ENCODE results near the gene CCZ1.
"Not testable (repeated sequence)": the region's sequence is repeated elsewhere in the genome, so short reads cannot be mapped to it uniquely, and the experiment has no call there.

The CCZ1 gene

DNA sequence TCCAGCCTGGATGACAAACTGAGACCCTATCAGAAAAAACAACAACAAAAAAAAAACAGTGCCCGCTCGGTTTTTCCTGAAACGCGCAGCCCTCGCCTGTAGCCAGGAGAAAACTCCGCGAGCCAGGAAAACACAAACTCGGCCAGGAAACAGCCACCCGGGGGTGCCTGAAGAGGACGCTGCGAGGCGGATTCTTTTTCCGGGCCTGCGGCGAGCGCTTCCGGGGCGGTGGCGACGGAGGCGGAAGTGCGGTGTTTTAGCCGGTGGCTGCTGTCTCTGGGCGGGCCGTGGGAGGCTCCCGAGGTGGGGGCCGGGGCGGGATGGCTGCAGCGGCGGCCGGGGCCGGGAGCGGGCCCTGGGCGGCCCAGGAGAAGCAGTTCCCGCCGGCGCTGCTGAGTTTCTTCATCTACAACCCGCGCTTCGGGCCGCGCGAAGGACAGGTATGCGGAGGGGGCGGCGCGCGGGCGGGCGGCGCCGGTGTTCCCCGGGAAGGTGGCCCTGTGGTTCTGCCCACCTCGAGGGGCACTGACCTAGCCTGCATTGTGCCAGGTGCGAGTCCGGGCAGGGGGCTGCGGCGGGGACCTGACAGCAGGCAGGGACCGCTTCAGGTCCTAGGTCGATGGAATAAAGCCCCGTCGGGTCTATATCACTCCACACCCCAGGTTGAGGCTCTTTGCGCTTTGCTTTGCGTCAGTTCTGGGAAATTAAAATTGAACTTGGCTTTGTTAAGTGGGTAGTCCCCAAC lies at the start of gene CCZ1:
CCZ1 (plus strand) TSS at position 254 of the 745 bp plus-strand sequence; CDS start at position 321, 67 bp downstream.
- DNase-seq, result not testable (repeated sequence)

DNA sequence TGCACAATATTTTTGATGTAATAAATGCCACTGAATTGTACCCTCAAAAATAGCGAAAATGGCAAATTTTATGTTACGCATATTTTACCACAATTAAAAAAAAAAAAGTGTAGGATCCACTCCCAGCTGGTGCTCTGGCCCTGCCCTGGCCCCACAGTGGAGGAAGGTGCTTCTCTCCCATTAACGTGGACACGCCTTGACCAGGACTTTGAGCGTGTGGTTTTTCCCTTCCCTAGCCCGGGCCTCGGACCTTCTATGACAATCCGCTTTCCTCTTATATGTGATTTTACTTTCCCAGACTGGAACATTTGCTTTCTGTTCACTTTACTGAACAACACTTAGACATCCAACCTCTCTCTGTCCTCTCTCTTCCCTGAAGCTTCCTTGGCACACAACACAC lies 47.6 kb upstream of the CCZ1 start:
- DNase-seq, result no peak

DNA sequence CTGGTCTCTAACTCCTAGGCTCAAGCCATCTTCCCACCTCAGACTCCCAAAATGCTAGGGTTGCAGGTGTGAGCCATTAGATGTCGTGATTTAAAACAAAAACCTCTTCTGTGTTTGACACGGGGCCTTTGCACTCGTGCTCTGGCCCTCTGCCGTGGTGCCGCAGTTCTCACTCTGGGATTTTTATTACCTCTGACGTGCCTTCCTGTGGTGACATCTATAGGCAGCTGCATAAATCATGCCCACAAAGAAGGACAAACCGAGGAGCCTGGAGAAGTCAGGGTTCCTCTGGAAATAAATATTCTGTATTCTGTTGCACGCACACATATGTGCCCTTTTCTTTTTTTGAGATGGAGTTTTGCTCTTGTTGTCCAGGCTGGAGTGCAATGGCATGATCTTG lies 43.8 kb upstream of the CCZ1 start:
- no peak for DNase-seq

DNA sequence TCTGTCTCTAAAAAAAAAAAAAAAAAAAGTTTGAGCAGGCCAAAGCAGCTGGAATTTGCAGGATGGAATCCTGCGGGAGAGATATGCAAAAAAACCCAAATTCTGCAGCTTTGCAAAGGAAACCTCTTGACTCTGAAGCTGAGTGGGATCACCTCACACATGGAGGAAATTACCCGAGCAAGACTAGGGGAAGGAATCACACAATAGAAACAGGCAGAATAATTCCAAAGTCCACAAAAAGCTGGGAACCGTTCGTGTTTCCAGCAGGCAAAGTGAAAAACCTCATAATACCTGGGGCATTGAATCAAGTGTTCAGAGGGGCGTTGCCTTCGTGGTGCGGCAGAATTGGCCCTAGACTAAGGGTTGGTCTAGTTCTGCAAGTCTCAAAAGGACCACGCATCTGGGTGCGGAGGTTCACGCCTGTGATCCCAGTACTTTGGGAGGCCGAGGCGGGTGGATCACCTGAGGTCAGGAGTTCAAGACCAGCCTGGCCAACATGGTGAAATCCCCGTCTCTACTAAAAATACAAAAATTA lies 41.4 kb upstream of the CCZ1 start:
- not testable (repeated sequence) for DNase-seq

DNA sequence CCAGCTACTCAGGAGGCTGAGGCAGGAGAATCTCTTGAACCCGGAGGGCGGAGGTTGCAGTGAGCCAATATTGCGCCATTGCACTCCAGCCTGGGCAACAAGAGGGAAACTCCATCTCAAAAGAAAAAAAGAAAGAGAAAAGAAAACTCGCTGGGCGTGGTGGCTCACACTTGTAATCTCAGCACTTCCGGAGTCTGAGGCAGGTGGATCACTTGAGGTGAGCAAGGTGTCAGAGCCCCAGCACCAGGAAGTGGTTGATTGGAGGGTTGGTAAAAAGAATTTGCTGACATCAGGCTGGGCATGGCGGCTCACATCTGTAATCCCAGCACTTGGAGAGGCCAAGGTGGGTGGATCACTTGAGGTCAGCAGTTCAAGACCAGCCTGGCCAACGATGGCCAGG lies 40.0 kb upstream of the CCZ1 start:
- not testable (repeated sequence) for DNase-seq

DNA sequence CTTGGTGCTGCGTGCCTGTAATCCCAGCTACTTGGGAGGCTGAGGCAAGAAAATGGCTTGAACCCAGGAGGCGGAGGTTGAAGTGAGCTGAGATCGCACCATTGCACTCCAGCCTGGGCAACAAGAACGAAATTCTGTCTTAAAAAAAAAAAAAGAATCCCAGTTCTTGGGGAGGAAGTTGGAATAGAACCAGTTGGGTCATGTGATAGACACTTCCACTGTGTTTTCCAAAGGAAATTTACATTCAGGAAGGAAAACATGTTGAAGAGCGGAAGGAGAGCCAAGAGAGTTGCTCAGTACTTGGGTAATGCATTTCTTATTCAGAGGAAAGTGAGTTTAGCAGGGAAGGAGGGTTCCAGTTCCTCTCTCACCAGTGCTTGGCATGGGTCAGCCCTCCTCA lies 37.3 kb upstream of the CCZ1 start:
- DNase-seq, result not testable (repeated sequence)

DNA sequence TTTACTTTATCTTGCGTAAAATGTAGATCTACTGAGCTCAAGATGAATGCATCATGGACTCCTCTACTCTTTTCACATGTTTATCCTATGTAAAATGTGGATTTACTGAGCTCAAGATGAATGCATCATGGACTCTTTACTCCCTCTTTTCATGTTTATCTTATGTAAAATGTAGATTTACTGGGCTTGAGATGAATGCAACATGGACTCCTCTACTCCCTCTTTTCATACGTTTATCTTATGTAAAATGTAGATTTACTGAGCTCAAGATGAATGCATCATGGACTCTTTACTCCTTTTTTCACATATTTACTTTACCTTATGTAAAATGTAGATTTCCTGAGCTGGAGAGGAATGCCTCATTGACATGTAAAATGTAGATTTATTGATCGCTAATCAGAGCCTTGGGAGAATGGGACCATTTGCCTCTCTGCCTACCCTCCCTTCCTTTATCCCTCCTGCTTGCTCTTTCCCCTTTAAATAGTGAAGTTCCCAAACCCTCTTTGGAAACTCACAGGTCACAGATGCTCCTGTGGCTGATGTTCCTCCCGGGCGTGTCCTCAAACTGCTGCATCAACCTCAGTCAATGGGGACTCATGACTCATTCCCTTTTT lies 35.7 kb upstream of the CCZ1 start:
- not testable (repeated sequence) for DNase-seq

DNA sequence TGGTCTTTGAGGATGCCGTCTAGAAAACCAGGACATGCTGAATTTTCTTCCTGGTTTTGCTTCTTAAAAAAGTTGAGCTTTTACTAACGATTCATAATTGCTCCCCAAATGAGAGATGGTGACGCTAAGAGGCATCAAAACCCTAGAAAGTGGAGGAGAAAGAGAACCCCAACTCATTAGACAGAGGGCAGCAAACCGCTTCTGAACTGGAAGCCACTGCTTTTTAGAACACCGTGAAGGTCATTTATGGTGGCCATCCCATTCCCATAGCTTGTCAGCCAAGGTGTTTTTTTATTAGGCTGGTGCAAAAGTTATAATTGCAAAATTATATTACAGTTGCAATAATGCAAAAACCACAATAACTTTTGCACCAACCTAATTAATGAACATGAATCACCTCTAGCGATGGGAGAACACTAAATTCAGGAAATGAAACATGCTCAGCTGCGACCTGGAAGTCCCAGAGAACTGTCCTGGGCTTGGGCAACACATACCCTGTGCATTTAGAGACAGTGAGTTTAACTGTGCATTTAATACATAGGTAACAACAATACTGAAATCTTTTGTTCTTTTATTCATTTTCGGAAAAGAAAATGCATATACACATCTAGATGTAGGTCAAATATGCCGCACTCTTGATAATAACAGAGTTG lies 33.1 kb upstream of the CCZ1 start:
- DNase-seq, result not testable (repeated sequence)

DNA sequence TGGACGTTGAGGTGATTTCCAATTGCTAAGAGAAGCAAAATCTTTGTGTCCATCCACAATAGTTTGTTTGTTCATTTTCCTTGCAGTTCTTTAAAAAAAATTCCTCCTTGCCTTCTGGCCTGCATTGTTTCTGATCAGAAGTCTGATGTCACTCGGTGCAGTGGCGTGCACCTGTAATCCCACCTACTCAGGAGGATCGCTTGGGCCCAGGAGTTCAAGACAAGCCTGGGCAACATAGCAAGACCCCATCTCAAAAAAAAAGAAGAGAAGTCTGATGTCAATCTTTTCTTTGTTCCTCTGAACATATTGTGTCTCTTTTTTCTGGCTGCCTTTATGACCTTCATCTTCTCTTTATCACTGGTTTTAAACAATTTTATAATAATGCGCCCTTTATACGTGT lies 31.5 kb upstream of the CCZ1 start:
- no peak for DNase-seq

DNA sequence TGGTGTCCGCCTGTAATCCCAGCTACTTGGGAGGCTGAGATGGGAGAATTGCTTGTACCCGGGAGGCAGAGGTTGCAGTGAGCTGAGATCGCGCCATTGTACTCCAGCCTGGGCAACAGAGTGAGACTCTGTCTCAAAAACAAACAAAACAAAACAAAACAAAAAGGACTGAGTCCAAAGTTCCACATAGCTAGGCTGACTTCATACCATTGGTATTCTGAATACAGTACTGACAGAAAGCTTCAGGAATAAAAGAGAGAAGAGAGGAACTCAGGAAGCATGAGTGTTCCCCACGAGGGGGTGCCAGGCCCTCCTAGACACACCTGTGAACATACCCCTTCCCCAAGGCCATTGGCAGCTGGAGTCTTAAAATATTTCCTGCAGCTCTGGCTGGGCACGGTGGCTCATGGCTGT lies 29.6 kb upstream of the CCZ1 start:
- not testable (repeated sequence) for DNase-seq

DNA sequence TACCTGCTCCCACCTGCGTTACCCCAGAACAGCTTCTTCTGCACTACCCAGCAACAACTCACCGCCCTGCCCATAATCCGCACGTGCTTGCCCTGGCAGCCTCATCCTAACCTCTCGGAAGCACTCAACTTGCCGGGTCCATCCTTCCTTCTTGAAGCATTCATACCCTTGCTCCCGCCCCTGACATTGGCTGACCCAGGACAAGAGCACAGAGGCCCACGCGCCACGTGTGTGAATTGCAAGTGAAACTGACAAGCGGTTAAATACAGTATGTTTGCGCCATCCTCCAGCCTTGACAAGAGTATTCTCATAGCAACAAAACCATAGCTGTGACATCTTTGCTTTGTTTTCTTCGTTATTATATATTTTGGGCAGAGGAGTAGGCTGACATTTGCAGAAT lies 28.8 kb upstream of the CCZ1 start:
- DNase-seq, result no peak

DNA sequence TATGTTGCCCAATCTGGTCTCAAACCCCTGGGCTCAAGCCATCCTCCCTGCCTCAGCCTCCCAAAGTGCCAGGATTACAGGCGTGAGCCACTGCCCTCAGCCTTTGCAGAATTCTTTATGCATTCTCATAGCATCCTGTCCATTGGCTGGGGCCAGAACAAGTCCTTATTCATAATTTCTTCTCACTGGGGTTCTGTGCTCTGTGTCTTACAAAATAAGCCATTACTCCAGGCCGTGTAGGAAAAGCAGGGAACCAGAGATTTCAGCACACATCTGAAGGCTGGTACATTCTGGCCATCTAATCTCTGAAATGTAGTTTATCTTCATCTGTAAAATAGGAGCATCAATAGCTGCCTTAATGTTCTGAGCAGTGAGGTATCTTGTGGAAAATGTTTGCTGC lies 28.2 kb upstream of the CCZ1 start:
- DNase-seq, result no peak

DNA sequence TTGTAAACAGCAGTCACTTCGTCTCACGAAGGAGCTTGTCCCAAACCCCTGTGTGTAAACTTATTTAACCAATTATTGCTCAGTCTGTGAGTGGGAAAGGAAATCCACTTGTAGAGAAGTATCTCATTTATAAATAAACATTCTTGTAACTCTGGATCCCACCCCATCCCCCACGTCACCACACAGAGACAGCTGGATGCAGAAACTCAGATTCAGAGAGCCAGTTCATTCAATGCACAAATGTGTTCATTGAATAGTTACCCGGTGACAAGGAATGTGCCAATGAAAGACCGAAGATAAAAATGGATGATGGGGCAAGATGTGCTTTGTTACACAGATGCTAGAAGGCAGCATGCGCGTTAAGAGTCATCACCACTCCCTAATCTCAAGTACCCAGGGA lies 26.2 kb upstream of the CCZ1 start:
- no peak for DNase-seq

DNA sequence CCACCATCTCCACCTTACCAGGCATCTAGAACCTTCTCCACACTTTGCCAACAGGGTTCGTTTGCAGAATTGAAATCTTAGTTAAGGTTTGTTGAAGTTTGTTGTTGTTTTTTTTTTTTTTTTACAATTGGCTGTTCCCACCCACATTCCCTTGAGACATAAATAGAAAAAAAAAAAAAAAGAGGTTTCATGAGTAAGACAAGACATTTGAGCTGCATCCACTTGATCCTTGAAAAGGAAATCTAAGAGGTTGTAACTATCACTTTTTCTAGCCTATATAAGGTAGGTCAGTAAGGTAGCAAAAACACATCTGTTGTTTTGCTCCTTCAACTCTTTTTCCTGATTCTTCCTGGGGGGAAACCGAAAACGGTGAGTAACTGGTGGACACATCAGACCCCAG lies 18.9 kb upstream of the CCZ1 start:
- not testable (repeated sequence) for DNase-seq

DNA sequence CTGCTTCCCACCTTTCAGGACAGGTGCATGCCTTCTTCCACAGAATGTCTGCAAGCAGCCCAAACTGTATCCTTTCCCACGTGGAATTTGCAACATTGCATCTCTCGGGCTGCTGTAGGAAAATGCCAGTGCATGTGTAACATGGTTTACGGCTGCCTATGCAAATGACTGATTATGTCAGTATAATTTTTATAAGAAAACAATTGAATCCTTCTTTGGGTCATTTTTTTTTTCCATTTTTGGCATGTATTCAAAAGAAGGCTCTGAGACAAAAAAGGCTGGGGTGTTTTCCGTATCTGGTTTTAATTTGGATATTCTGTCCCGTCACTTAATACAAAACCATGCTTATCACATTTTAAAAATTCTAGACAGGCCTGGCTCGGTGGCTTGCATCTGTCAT lies 18.4 kb upstream of the CCZ1 start:
- not testable (repeated sequence) for DNase-seq

DNA sequence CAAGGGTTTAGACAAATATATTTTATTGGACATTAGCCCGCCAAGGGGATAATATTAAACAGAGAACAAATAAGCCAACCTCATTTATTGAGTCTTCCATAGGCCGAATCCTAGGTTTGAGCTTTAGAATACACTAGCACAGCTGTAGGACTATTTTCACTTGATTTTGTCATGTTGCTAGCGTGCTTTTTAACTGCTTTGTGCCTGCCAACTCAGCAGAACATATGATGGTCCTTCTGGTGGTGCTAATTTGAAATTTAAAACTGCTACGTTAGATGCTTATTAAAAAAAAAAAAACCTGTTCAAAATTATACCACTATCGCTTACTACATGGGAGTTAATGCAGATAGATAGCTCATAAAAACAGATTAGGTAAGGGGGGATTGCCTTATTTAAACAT lies 14.1 kb upstream of the CCZ1 start:
- DNase-seq, result not testable (repeated sequence)

DNA sequence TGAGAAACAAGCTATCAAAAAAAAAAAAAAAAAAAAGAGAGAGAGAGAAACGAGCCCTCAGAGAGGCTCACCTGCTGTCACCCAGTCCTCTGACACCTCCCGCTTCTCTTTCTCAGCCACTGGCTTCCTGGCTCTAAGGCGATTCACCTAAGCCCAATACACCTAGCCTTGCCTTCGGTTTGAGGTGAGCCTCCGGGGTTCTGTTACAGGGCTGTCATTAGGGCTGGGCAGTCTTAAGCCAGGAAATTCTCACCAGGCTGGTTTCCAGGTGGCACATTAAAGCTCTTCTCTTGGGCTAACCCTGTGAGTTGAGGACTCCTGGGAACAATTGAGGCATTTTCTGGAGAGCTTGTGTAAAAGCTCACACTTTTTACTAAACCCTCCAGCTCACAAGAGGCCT lies 10.5 kb upstream of the CCZ1 start:
- not testable (repeated sequence) for DNase-seq

DNA sequence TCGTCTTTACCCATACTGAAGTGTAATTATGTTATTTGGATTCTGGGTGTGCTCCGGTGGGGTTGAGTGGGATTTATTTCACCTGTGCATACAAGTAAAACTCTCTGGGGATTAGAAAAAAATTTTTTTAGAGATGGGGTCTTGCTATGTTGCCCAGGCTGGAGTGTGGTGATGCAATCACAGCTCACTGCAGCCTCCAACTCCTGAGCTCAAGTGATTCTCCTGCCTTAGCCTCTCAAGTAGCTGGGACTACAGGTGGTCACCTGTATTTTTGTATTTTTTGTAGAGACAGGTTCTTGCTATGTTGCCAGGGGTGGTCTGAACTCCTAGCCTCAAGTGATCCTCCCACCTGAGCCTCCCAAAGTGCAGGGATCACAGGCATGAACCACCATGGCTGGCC lies 8.3 kb upstream of the CCZ1 start:
- DNase-seq, result not testable (repeated sequence)

DNA sequence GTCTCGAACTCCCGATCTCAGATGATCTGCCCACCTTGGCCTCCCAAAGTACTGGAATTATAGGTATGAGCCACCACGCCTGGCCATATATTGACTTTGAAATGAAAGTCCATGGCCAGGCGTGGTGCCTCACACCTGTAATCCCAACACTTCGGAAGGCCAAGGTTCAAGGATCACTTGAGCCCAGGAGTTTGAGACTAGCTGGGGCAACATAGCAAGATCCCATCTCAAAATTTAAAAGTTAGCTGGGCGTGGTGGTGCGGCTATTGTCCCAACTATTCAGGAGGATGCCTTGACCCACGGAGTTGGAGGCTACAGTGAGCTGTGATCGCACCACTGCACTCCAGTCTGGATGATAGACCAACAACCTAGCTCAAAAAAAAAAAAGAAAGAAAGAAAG lies 6.0 kb upstream of the CCZ1 start:
- no peak for DNase-seq

DNA sequence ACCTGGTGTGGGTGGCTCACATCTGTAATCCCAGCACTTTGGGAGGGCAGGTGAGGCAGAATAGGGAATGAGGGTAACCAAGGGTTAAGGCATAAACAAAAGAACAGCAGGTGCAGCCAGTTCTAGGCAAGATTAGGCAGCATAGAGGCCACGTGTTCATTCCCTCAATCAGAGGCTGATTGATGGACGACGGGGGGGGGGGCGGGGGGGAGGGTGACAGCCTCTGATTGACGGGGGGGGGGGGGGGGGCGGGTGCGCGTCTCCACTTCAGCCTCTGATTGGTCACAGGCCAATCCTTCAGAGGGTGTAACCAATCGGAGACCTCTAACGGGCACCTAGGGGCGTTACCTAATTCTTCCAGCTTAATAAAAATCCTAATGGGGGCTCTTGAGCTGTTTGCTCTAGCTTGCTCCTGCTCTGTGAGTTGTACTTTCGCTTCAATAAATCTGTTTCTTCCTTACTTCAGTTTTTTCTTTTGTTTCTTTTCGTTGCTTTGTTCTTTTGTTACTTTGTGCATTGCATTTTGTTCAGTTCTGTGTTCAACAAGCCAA lies 1.1 kb upstream of the CCZ1 start:
- not testable (repeated sequence) for DNase-seq

DNA sequence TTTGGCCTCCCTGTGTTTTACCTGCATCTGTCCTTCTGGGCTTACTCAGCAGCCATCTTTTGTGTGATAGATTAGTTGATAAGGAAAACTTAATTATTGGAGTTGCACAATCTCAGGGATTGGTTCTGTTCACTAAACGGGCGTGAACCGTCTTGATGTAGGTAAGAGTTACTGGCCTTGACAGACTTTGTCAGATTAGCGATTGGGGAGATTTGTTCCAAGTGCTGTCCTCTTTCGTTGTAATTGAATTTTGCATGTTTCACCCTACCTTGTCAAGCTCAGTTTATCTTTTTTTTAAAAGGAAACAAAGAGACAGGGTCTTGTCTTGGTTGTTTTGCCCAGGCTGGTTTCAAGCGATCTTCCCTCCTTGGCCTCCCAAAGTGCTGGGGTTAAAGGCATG lies 4.5 kb downstream of the CCZ1 start:
- DNase-seq, result not testable (repeated sequence)

DNA sequence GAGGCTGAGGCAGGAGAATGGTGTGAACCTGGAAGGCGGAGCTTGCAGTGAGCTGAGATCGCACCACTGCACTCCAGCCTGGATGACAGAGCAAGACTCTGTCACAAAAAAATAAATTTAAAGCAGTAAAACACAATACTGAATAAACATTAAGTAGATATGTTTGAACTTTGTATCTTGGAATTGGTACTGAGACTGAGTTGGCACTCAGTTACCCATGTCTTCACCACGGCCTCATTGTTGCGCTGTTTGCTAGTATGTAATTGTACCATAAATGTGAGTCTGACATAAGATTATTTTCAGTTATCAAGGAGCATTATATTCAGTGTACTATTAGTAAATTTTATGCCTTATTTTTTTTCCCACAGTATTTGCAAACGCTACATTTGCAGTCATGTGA lies 6.2 kb downstream of the CCZ1 start:
- DNase-seq, result not testable (repeated sequence)

DNA sequence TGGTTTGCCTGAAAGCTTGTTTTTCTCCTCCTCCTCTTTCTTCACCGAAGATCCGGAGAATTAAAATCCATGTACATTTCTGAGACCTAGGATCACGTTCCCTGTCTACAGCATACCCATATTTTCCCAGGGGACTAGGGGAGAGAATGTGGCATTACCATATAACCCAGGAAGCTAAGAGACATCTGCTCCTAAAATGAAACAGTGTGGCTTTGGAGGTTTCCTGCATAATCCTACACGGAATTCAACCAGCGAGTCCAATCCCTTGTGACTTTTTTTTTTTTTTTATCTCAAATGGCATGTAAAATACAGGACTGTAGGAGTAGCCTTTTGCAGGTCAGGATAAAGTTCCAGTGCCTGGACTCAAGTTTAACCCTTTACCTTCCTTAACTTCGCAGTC lies 10.3 kb downstream of the CCZ1 start:
- not testable (repeated sequence) for DNase-seq

DNA sequence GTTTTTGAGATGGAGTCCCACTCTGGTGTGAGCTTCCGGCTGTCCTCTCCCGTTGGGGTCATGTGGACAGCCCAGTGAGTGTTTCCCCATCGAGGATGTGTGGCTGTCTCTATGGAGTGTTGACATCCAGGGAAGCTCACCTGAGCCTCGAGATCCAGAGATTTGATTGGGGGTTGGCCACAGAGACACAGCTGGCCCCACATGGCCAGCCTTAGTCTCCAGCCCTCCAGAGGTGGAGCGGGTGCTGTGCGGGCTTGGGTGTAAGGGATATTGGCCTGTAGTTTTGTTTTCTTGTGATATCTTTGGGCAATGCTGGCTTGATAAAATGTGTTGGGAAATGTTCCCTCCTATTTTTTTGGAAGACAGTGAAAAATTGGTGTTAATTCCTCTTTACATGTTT lies 18.0 kb downstream of the CCZ1 start:
- DNase-seq, result not testable (repeated sequence)
